Mucosa of descending colon (tissue), 3 donors: ENCODE measurements around the gene FAM193B. TPM values are rescaled to one million over a fixed set of nuclear protein-coding genes. Genes with fewer than 3 reads are reported as not detected.
"Not testable (repeated sequence)": the region's sequence is repeated elsewhere in the genome, so short reads cannot be mapped to it uniquely, and the experiment has no call there.

Experiments used
- ATAC-seq: fragments of 200-7000 bp; cut with Tn5 transposase; one replicate; pipeline ENCODE4 v1.9.1; 2020; ENCODE audit warnings: mild to moderate bottlenecking, moderate library complexity
- DNase-seq, 3 donors: peaks; one replicate each; pipeline ENCODE4 v3.0.0-alpha.2; 2020
- H3K36me3 ChIP-seq: fragments of 200-600 bp; one replicate; pipeline ENCODE4 v1.8.0; 2021; ENCODE audit warnings: low read depth, mild to moderate bottlenecking
- H3K4me1 ChIP-seq: fragments of 200-600 bp; one replicate; pipeline ENCODE4 v1.8.0; 2021; ENCODE audit warnings: low read depth, mild to moderate bottlenecking
- H3K4me3 ChIP-seq: fragments of 200-600 bp; one replicate; pipeline ENCODE4 v1.8.0; 2021; ENCODE audit warnings: mild to moderate bottlenecking
- H3K9me3 ChIP-seq: fragments of 200-600 bp; one replicate; pipeline ENCODE4 v1.8.0; 2021; ENCODE audit warnings: mild to moderate bottlenecking
- CTCF ChIP-seq: fragments of 200-600 bp; IDR thresholded peaks from one replicate; pipeline ENCODE4 v1.8.0; 2022; ENCODE audit warnings: antibody characterized with exemption, mild to moderate bottlenecking
- intact Hi-C, 2 donors: fragments of 100-400 bp; cut with DNase I in 1 of 2; cut with micrococcal nuclease in 1 of 2; formaldehyde crosslinking; loops; one replicate each; pipeline versions ENCODE4 v1.11.0 to v1.11.1; 2022; cut with DNase I, micrococcal nuclease
- total RNA-seq, 3 donors: library from RNA; stranded (reverse); fragmentation: NEBNext Ultra II Directional in 2 of 3; extraction: Animal tissue kit (Norgen Biotek cat#: 25700) in 2 of 3; gene quantifications; one replicate each; pipeline versions ENCODE4 v1.2.1 to v1.2.4, GENCODE V29; 2021 to 2023
- donor health status: DM: no; HTN: no; CAD: no; lungs with moderate emphysema.
- donor health status: DM: no; HTN: no; CAD: no.
- donor health status: DM: no; HTN: yes; CAD: no.

Gene FAM193B
- total RNA-seq, 3 donors from 2014 or later, result 57.7 to 83.9 (median 75.2) TPM

GRCh38 chr5:177576169-177576568 lies 21.8 kb upstream of the FAM193B start:
- ATAC-seq (no peak), DNase-seq (no peak)
- Histone ChIP-seq H3K36me3 (no peaks in the 10 kb centered on the region), H3K4me3 (no peak overlapping the region), H3K4me1 (no peaks in the 10 kb centered on the region), H3K9me3 (no peaks in the 10 kb centered on the region)
- intact Hi-C loops, result no loop called here
- no peak for TF ChIP-seq CTCF

- intact Hi-C loops, result no loop called here
- Histone ChIP-seq H3K4me3 (no peak overlapping the region), H3K4me1 (no peaks in the 10 kb centered on the region), H3K36me3 (no peaks in the 10 kb centered on the region), H3K9me3 (no peaks in the 10 kb centered on the region)
- TF ChIP-seq CTCF, result no peak
- DNase-seq, result no peak
- no peak for ATAC-seq
These were observed 21.1 kb upstream of the FAM193B start for GRCh38 chr5:177575488-177575887.

- DNase-seq (no peak), ATAC-seq (no peak)
- intact Hi-C loops, result no loop called here
- H3K9me3 ChIP-seq, result no peaks in the 10 kb centered on the region
- no peaks in the 10 kb centered on the region for H3K4me1 ChIP-seq
- H3K36me3 ChIP-seq, result no peaks in the 10 kb centered on the region
- no peak for TF ChIP-seq CTCF
- H3K4me3 ChIP-seq, result no peak overlapping the region
These were observed 15.5 kb upstream of the FAM193B start for GRCh38 chr5:177569894-177570293.

GRCh38 chr5:177568326-177568725 lies 14.0 kb upstream of the FAM193B start:
- Histone ChIP-seq H3K4me1 (no peaks in the 10 kb centered on the region), H3K36me3 (no peaks in the 10 kb centered on the region), H3K4me3 (no peak overlapping the region), H3K9me3 (no peaks in the 10 kb centered on the region)
- intact Hi-C loops, result no loop called here
- no peak for ATAC-seq
- TF ChIP-seq CTCF, result no peak
- DNase-seq, result no peak

- Histone ChIP-seq H3K4me3 (no peak overlapping the region), H3K9me3 (peaks cover 5% of the 10 kb centered on the region), H3K36me3 (no peaks in the 10 kb centered on the region), H3K4me1 (no peaks in the 10 kb centered on the region)
- TF ChIP-seq CTCF, result no peak
- no peak for ATAC-seq
- intact Hi-C loops, result no loop called here
- no peak for DNase-seq
These were observed 10.7 kb upstream of the FAM193B start for GRCh38 chr5:177565046-177565445.

- H3K4me3 ChIP-seq, H3K4me1 ChIP-seq, H3K9me3 ChIP-seq, intact Hi-C loops, ATAC-seq, DNase-seq, H3K36me3 ChIP-seq: not testable (repeated sequence)
These were observed 5.1 kb upstream of the FAM193B start for GRCh38 chr5:177559446-177559941.
